ENCODE results near the gene MGP. TPM values are rescaled to one million over a fixed set of nuclear protein-coding genes. Genes with fewer than 3 reads are reported as not detected.

Gene MGP
- total and polyA plus RNA-seq, 2 of the 13 experiments (the other 11 are each of a cell fraction or from before 2014, with no cell fraction given) = not detected

- ChIA-PET POLR2A (no interaction called here), CTCF (ENCODE audit: low intra/inter-chr PET ratio, low total read pairs) (no interaction called here)
- in situ Hi-C loops (cut with HindIII; ENCODE audit: extremely low pct_ligation_motif_present, low pct_unique_long_range_greater_than_20kb) (no loop called here), intact Hi-C loops (cut with micrococcal nuclease; ENCODE audit: unreplicated experiment) (no loop called here)
- H3K79me2 ChIP-seq (ENCODE audit: insufficient read depth, low read length) = no peaks in the 10 kb centered on the region
- no peaks in the 10 kb centered on the region for H3K9me3 ChIP-seq (ENCODE audit: low read length)
- no TSS peak for BruUV-seq (replicated peaks)
- FAIRE-seq = no peak
- no peak overlapping the region for H2AFZ ChIP-seq (ENCODE audit: low read length)
- WGBS (ENCODE audit: low lambda C conversion rate) = 19% methylated on average over 7 of the region's 7 CpGs
- H3K4me3 ChIP-seq (replicated peaks in 1 of 3; ENCODE audit: insufficient read depth in 1 of 3, low read depth in 2 of 3, low read length in 3 of 3) = no peak overlapping the region
- H4K20me1 ChIP-seq (ENCODE audit: insufficient read depth, low read length) = no peaks in the 10 kb centered on the region
- H3K27me3 ChIP-seq (ENCODE audit: control insufficient read depth in 1 of 2, insufficient read depth in 2 of 2, low read length in 2 of 2) = no peaks in the 10 kb centered on the region
- H3K27ac ChIP-seq (ENCODE audit: extremely low read length, insufficient read depth, low read length) = no peak overlapping the region
- no peak overlapping the region for H3K4me2 ChIP-seq (ENCODE audit: low read depth, low read length)
- no peak for ATAC-seq
- H3K36me3 ChIP-seq (replicated peaks in 1 of 2; ENCODE audit: control insufficient read depth in 1 of 2, insufficient read depth in 2 of 2, low read length in 2 of 2) = no peaks in the 10 kb centered on the region
- H3K4me1 ChIP-seq (ENCODE audit: insufficient read depth, low read length) = no peaks in the 10 kb centered on the region
- TF ChIP-seq ATF5 (CRISPR knock-in tag; IDR thresholded peaks at IDR 0.05; ENCODE audit: low read depth) (no peak), TFE3 (CRISPR knock-in tag; IDR thresholded peaks at IDR 0.05) (no peak), ZNF646 (CRISPR knock-in tag; IDR thresholded peaks at IDR 0.05) (no peak), ZNF557 (CRISPR knock-in tag; IDR thresholded peaks at IDR 0.05) (no peak), ZNF639 (CRISPR knock-in tag; conservative IDR thresholded peaks at IDR 0.05) (no peak), ARID3A (IDR thresholded peaks at IDR 0.05; ENCODE audit: low read depth, low read length) (no peak), HNF4A (CRISPR knock-in tag; IDR thresholded peaks at IDR 0.05) (no peak)
- H3K9ac ChIP-seq (ENCODE audit: insufficient read depth, low read depth, low read length) = no peak overlapping the region
- no peak for DNase-seq (ENCODE audit: low spot score)
Measured at GRCh38 chr12:14920475-14921126, 34.9 kb upstream of the MGP start.
